SK-N-SH treated with all-trans-retinoic acid at 6 μM for 48 hours (cell line): ENCODE results near the gene SUFU.

ENCODE experiments used
- BACH2 ChIP-seq: fragments of 250-450 bp; sonication (Bioruptor Pico); IDR thresholded peaks from 2 replicates; pipeline ENCODE4 v1.9.0; 2021; ENCODE audit warnings: mild to moderate bottlenecking, borderline replicate concordance
- CREB5 ChIP-seq: fragments of 250-450 bp; sonication (Bioruptor Pico); IDR thresholded peaks from 2 replicates; pipeline ENCODE4 v1.5.1; 2020; ENCODE audit warnings: low read depth, mild to moderate bottlenecking, moderate library complexity
- CSDC2 ChIP-seq: fragments of 250-450 bp; sonication (Bioruptor Pico); IDR thresholded peaks from 2 replicates; pipeline ENCODE4 v1.5.0; 2020; ENCODE audit warnings: mild to moderate bottlenecking, moderate library complexity
- PATZ1 ChIP-seq: fragments of 250-450 bp; sonication (Bioruptor Pico); IDR thresholded peaks from 2 replicates; pipeline ENCODE4 v1.8.0; 2020; ENCODE audit warnings: mild to moderate bottlenecking, moderate library complexity, borderline replicate concordance
- RARB ChIP-seq: fragments of 250-450 bp; sonication (Bioruptor Pico); IDR thresholded peaks from 2 replicates; pipeline ENCODE4 v1.8.0; 2021; ENCODE audit warnings: mild to moderate bottlenecking, moderate library complexity
- ZC3H10 ChIP-seq: fragments of 250-450 bp; sonication (Bioruptor Pico); IDR thresholded peaks from 2 replicates; pipeline ENCODE4 v1.5.1; 2021; ENCODE audit warnings: mild to moderate bottlenecking, moderate library complexity

GRCh38 chr10:102632394-102633111, 128.8 kb downstream of the SUFU start:
- TF ChIP-seq ZC3H10 (no peak), PATZ1 (no peak), CREB5 (no peak), BACH2 (CRISPR knock-in tag) (no peak), RARB (CRISPR knock-in tag) (no peak), CSDC2 (CRISPR knock-in tag) (no peak)
